ENCODE measurements around the gene KPNB1. TPM values are rescaled to one million over a fixed set of nuclear protein-coding genes. Genes with fewer than 3 reads are reported as not detected.

KPNB1 gene
- total and polyA plus RNA-seq, 10 of the 15 experiments (the other 5 are each of a cell fraction or from before 2014, with no cell fraction given): 67.8 to 525 (median 246) TPM

- TF ChIP-seq MAX (IDR thresholded peaks at IDR 0.05; ENCODE audit: low read depth, low read length): no peak
- TF ChIP-seq EP300 (IDR thresholded peaks at IDR 0.05; ENCODE audit: borderline replicate concordance in 1 of 2, control insufficient read depth in 1 of 2, low read depth in 2 of 2, low read length in 2 of 2): no peak
- no peak for TF ChIP-seq RELB (IDR thresholded peaks at IDR 0.05; ENCODE audit: low read depth)
- TF ChIP-seq BCLAF1 (IDR thresholded peaks at IDR 0.05): no peak
- TF ChIP-seq MEF2A (IDR thresholded peaks at IDR 0.05; ENCODE audit: insufficient read depth, low read depth, low read length): no peak
- no peak for TF ChIP-seq RFX5 (IDR thresholded peaks at IDR 0.05; ENCODE audit: low read depth, low read length)
- TF ChIP-seq MYC (IDR thresholded peaks at IDR 0.05; ENCODE audit: insufficient read depth, insufficient read length, insufficient replicate concordance, low read length, severe bottlenecking): no peak
- no peak for TF ChIP-seq SIN3A (IDR thresholded peaks at IDR 0.05; ENCODE audit: low read depth, low read length)
- no peak for TF ChIP-seq RBBP5 (conservative IDR thresholded peaks at IDR 0.05)
- no peak for TF ChIP-seq ATF7 (IDR thresholded peaks at IDR 0.05; ENCODE audit: low read depth)
- TF ChIP-seq ZSCAN29 (IDR thresholded peaks at IDR 0.05): no peak
- no peak for TF ChIP-seq RB1 (IDR thresholded peaks at IDR 0.05; ENCODE audit: borderline replicate concordance)
- TF ChIP-seq MEF2B (IDR thresholded peaks at IDR 0.05; ENCODE audit: partially characterized antibody, poor library complexity, severe bottlenecking): no peak
- no peak for TF ChIP-seq SMC3 (IDR thresholded peaks at IDR 0.05; ENCODE audit: borderline replicate concordance, low read length)
- TF ChIP-seq BCL11A (IDR thresholded peaks at IDR 0.05; ENCODE audit: low read depth, low read length): no peak
- no peak for TF ChIP-seq SREBF2 (IDR thresholded peaks at IDR 0.05; ENCODE audit: low read length)
- no peak for TF ChIP-seq SREBF1 (IDR thresholded peaks at IDR 0.05; ENCODE audit: low read length)
These were observed 44.2 kb downstream of the KPNB1 start, which contains the start of gene TBKBP1 (continued) for GRCh38 chr17:47693731-47694580.

Measured in GM12878 (cell line).